Endothelial cell of umbilical vein (primary cell): ENCODE measurements around the gene TP53. TPM values are rescaled to one million over a fixed set of nuclear protein-coding genes. Genes with fewer than 3 reads are reported as not detected.

ENCODE experiments used
- BruUV-seq: library from RNA; stranded (reverse); fragments of 400-500 nt; replicated peaks from 2 replicates; lab custom pipeline; 2021; lab: Mats Ljungman, UMichigan
- CTCF ChIA-PET: fragments of 300-600, 350-600 bp; sonication (Branson Sonifier 250); formaldehyde crosslinking; loops from one replicate; lab custom pipeline; 2021; ENCODE audit warnings: antibody characterized with exemption, inconsistent platforms; lab: Charles Lee
- POLR2A ChIA-PET: fragments of 300-600, 350-600 bp; sonication (Branson Sonifier 250); formaldehyde crosslinking; loops from one replicate; lab custom pipeline; 2021; ENCODE audit warnings: antibody characterized with exemption, inconsistent platforms; lab: Charles Lee
- DNase-seq: peaks from one replicate; pipeline ENCODE4 v3.0.0-alpha.2; 2011; ENCODE audit warnings: low read depth, low spot score
- FAIRE-seq: peaks from 2 replicates; lab custom pipeline; 2011; peaks lifted over from hg19 to GRCh38; lab: Jason Lieb, UNC
- H2AFZ ChIP-seq: 2 replicates; pipeline ENCODE4 v1.6.0; 2012; ENCODE audit warnings: low read depth, low read length, control low read depth, inconsistent platforms
- H3K27ac ChIP-seq: 2 replicates; pipeline ENCODE4 v1.5.1; 2011; ENCODE audit warnings: low read depth, mild to moderate bottlenecking, control low read depth, low read length, moderate library complexity; ENCODE audit not compliant: insufficient read depth
- H3K27me3 ChIP-seq, 2 experiments: 2 replicates each; pipeline versions ENCODE4 v1.6.0 to v1.6.1; 2011; ENCODE audit warnings: low read length in 2 of 2, mixed read lengths in 1 of 2; ENCODE audit not compliant: control insufficient read depth in 2 of 2, insufficient read depth in 2 of 2
- H3K36me3 ChIP-seq, 2 experiments: 2 replicates in 1 of 2; 3 replicates in 1 of 2; pipeline ENCODE4 v1.5.1; 2011; ENCODE audit warnings: low read length in 2 of 2, mild to moderate bottlenecking in 1 of 2, moderate library complexity in 1 of 2; ENCODE audit not compliant: control insufficient read depth in 2 of 2, insufficient read depth in 2 of 2; ENCODE audit errors: extremely low read depth in 1 of 2
- H3K4me1 ChIP-seq: 3 replicates; pipeline ENCODE4 v1.5.1; 2011; ENCODE audit warnings: mild to moderate bottlenecking, low read length; ENCODE audit not compliant: control insufficient read depth, insufficient read depth; ENCODE audit errors: extremely low read depth
- H3K4me2 ChIP-seq: 2 replicates; pipeline ENCODE4 v1.6.1; 2011; ENCODE audit warnings: low read length, control low read depth, mixed read lengths; ENCODE audit not compliant: insufficient read depth
- H3K4me3 ChIP-seq, 3 experiments: fragments of 200-600 bp in 1 of 3; sonication (generic), shearing (Covaris generic) in 1 of 3; replicated peaks in 1 of 3; 2 replicates each; pipeline ENCODE4 v1.5.1; 2011 to 2016; ENCODE audit warnings: control low read depth in 3 of 3, low read length in 3 of 3, mild to moderate bottlenecking in 2 of 3, inconsistent platforms in 1 of 3, low read depth in 1 of 3, moderate library complexity in 1 of 3; ENCODE audit not compliant: insufficient read depth in 1 of 3
- H3K79me2 ChIP-seq: 2 replicates; pipeline ENCODE4 v1.6.0; 2012; ENCODE audit warnings: low read length, inconsistent platforms; ENCODE audit not compliant: control insufficient read depth, insufficient read depth
- H3K9ac ChIP-seq: replicated peaks from 2 replicates; pipeline ENCODE3; 2011; ENCODE audit warnings: low read length, control low read depth; ENCODE audit not compliant: insufficient read depth; ENCODE audit errors: extremely low read depth
- H3K9me1 ChIP-seq: replicated peaks from 3 replicates; pipeline ENCODE4 v1.6.0; 2011; ENCODE audit warnings: mild to moderate bottlenecking, low read length; ENCODE audit not compliant: control insufficient read depth, insufficient read depth; ENCODE audit errors: extremely low read depth
- H3K9me3 ChIP-seq: replicated peaks from 2 replicates; pipeline ENCODE4 v1.5.1; 2012; ENCODE audit warnings: low read length, inconsistent platforms; ENCODE audit not compliant: control insufficient read depth, insufficient read depth
- H4K20me1 ChIP-seq: replicated peaks from 2 replicates; pipeline ENCODE3; 2011; ENCODE audit warnings: mild to moderate bottlenecking, low read length; ENCODE audit not compliant: control insufficient read depth, insufficient read depth; ENCODE audit errors: extremely low read depth
- CTCF ChIP-seq, 2 donors: IDR thresholded peaks; 1 replicate in 1 of 2; 2 replicates in 1 of 2; pipeline ENCODE4 v1.5.1; 2011; ENCODE audit warnings: low read length in 2 of 2, mild to moderate bottlenecking in 2 of 2, moderate library complexity in 2 of 2, control low read depth in 1 of 2, inconsistent platforms in 1 of 2, low read depth in 1 of 2; ENCODE audit not compliant: insufficient read depth in 1 of 2; ENCODE audit errors: extremely low read depth in 1 of 2
- EZH2 ChIP-seq: IDR thresholded peaks from 2 replicates; pipeline ENCODE4 v1.6.1; 2012; ENCODE audit warnings: borderline replicate concordance, low read depth, mild to moderate bottlenecking, moderate library complexity, low read length, inconsistent platforms; ENCODE audit not compliant: severe bottlenecking
- FOS ChIP-seq: IDR thresholded peaks from 2 replicates; pipeline ENCODE4 v1.6.1; 2011; ENCODE audit warnings: mild to moderate bottlenecking, low read length, moderate library complexity, borderline replicate concordance; ENCODE audit not compliant: insufficient read depth
- GATA2 ChIP-seq: IDR thresholded peaks from 2 replicates; pipeline ENCODE4 v1.7.0; 2011; ENCODE audit warnings: low read depth, mild to moderate bottlenecking, moderate library complexity, mixed read lengths, low read length; ENCODE audit not compliant: insufficient read length, insufficient read depth
- JUN ChIP-seq: IDR thresholded peaks from 2 replicates; pipeline ENCODE4 v1.6.1; 2011; ENCODE audit warnings: borderline replicate concordance, low read depth; ENCODE audit not compliant: insufficient read length, insufficient read depth
- MAX ChIP-seq: IDR thresholded peaks from 2 replicates; pipeline ENCODE4 v1.6.1; 2011; ENCODE audit not compliant: insufficient read depth, insufficient read length
- MYC ChIP-seq: IDR thresholded peaks from one replicate; pipeline ENCODE4 v1.6.1; 2011; ENCODE audit warnings: mild to moderate bottlenecking, low read depth, low read length
- POLR2A ChIP-seq: IDR thresholded peaks from 2 replicates; pipeline ENCODE4 v1.6.1; 2012; ENCODE audit warnings: low read depth, mild to moderate bottlenecking, control low read depth, low read length
- POLR2AphosphoS5 ChIP-seq: IDR thresholded peaks from 2 replicates; pipeline ENCODE4 v1.6.1; 2012; ENCODE audit warnings: low read depth, mild to moderate bottlenecking, control low read depth, low read length, moderate library complexity; ENCODE audit not compliant: insufficient read depth
- dilution Hi-C: fragments of 300-500 bp; cut with MboI; formaldehyde crosslinking; loops from one replicate; pipeline ENCODE4 v1.15.0; 2019; ENCODE audit warnings: low sequenced_read_pairs; ENCODE audit not compliant: extremely low pct_ligation_motif_present
- intact Hi-C: fragments of 100-400 bp; cut with micrococcal nuclease; formaldehyde crosslinking; loops from one replicate; pipeline ENCODE4 v1.10.0; 2022
- polyA plus RNA-seq, 4 experiments: library from polyadenylated mRNA; depleted of rRNA in 3 of 4; stranded (reverse) in 3 of 4; unstranded in 1 of 4; fragments of >200 nt; gene quantifications; 2 replicates each; pipeline versions ENCODE4 v1.2.1 to v1.2.3, GENCODE V29; 2011 to 2012; ENCODE audit warnings: missing spikeins in 1 of 4
- total RNA-seq: library from RNA; stranded (reverse); gene quantifications from 2 replicates; pipeline ENCODE4 v1.2.3, GENCODE V29; 2021

The TP53 gene
- total and polyA plus RNA-seq, 2 donors (not counting 3 experiments of a cell fraction or from before 2014, with no cell fraction given) = 82.1 to 138 TPM

GRCh38 chr17:7685533-7686221, 1.6 kb downstream of the TP53 start:
- CTCF ChIA-PET = interaction anchor here (1.0 to 4.4 kb wide), 9 partner anchors 8 to 313 kb away, joined by 3 to 97 read pairs (median 7); partner anchors contain the start of genes DNAH2, FXR2 and SHBG

More at GRCh38 chr17:7685533-7686221, 1.6 kb downstream of the TP53 start:
- Histone ChIP-seq H3K9me1 (no peaks in the 10 kb centered on the region), H3K27ac (peak overlapping the region; percentile 93), H3K4me1 (peaks cover 26% of the 10 kb centered on the region), H3K9ac (peak overlapping the region; percentile 99), H3K79me2 (peaks cover 52% of the 10 kb centered on the region), H3K4me2 (peak overlapping the region; percentile 98), H3K27me3 (no peaks in the 10 kb centered on the region), H3K4me3 (peak overlapping the region; percentile 56 to 96 (median 79)), H2AFZ (peak overlapping the region; percentile 67), H4K20me1 (no peaks in the 10 kb centered on the region), H3K36me3 (peaks cover 0 to 2% of the 10 kb centered on the region in 2 experiments), H3K9me3 (no peaks in the 10 kb centered on the region)
- intact Hi-C loops = loop anchor here (2.0 to 10.0 kb wide), 6 partner anchors 157 to 333 kb away; partner anchors contain the start of genes CHD3, FGF11, KCTD11 and POLR2A
- dilution Hi-C loops = no loop called here
- POLR2A ChIA-PET = interaction anchor here (0.6 to 2.4 kb wide), 5 partner anchors 27 to 112 kb away, joined by 3 to 9 read pairs (median 3); partner anchors contain the start of genes FXR2, MPDU1 and SAT2
- no TSS peak for BruUV-seq
- TF ChIP-seq POLR2A (peak; percentile 83), CTCF (IDR thresholded peaks at IDR 0.05; ENCODE audit: extremely low read depth in 1 of 2, insufficient read depth in 1 of 2, low read depth in 1 of 2, low read length in 2 of 2) (no peak), MAX (no peak), MYC (no peak), JUN (no peak), FOS (no peak), EZH2 (no peak), GATA2 (no peak), POLR2AphosphoS5 (peak; percentile 72)
- FAIRE-seq (no peak), DNase-seq (peak; percentile 92)
